HG02870 (cell line): Measurements from ENCODE around the gene GRM7.
"Not testable (repeated sequence)": the region's sequence is repeated elsewhere in the genome, so short reads cannot be mapped to it uniquely, and the experiment has no call there.

Source experiments
- ATAC-seq: cut with Tn5 transposase; IDR thresholded peaks from one replicate; pipeline ENCODE4 v1.9.1; 2021; ENCODE audit warnings: mild to moderate bottlenecking, moderate library complexity; ENCODE audit not compliant: unreplicated experiment

Gene GRM7

GRCh38 chr3:6860954-6861624 lies at the start of gene GRM7:
TSS of gene GRM7 (plus strand) at chr3:6861115.
- no peak for ATAC-seq

DNA sequence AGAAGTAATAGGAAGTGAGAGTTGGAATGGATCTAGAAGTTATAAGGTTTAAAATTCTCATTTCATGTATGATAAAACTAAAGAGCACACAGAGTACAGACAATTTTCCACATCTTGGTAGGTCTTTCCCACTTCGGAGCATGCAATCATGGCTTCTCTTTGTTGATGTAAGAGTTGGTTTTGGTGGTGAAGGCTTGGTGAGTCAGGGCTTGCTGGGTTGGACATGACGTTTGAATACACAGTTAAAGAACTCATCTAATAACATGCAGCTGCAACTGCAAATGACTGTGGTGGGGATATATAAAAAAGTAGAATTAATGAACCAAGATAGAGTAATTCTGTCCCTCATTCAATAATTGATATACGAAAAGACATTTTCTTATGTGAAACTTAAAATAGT lies 39.5 kb upstream of the GRM7 start:
- ATAC-seq = no peak

- no peak for ATAC-seq
Observed at GRCh38 chr3:6825524-6825923, 35.4 kb upstream of the GRM7 start.

DNA sequence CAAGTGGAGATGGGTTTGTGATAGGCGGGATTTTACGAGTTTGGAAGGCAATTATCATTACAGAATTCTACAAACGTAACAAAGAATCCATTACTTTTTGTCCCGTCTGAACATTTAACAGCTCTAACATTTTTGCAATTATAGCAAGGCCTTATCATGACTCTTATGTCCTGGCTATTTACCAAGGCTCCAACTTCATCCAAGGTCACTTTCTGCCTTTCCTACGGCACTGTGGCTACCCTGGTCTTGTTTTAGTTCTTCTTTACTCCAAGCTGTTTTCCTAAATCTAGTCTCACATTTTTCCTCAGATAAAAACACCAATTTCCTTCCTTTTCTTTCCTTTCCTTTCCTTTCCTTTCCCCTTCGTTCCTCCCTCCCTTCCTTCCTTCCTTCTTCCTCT lies 33.5 kb upstream of the GRM7 start:
- ATAC-seq = no peak

- ATAC-seq = no peak
Observed at GRCh38 chr3:6844723-6845122, 16.2 kb upstream of the GRM7 start.

GRCh38 chr3:6854184-6854583 lies 6.7 kb upstream of the GRM7 start:
- ATAC-seq = no peak

DNA sequence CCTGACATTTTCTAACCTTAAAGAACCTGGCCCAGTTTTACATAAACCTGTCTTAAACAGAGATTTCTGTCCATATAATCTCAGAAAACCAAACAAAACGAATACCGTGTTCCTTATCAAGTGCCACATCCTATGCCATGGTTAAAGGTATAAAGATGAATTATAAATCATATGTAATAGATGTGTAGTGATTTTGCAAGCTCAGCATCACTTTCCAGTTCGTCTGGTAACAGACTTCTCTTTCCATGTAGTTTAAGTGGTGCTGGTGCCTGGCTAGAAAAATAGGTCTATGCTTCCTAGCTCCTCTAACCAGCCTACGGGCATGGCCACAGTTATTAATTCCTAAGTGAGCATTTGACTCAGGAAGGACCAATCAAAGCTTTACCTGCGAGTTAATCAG lies 3.4 kb upstream of the GRM7 start:
- no peak for ATAC-seq

DNA sequence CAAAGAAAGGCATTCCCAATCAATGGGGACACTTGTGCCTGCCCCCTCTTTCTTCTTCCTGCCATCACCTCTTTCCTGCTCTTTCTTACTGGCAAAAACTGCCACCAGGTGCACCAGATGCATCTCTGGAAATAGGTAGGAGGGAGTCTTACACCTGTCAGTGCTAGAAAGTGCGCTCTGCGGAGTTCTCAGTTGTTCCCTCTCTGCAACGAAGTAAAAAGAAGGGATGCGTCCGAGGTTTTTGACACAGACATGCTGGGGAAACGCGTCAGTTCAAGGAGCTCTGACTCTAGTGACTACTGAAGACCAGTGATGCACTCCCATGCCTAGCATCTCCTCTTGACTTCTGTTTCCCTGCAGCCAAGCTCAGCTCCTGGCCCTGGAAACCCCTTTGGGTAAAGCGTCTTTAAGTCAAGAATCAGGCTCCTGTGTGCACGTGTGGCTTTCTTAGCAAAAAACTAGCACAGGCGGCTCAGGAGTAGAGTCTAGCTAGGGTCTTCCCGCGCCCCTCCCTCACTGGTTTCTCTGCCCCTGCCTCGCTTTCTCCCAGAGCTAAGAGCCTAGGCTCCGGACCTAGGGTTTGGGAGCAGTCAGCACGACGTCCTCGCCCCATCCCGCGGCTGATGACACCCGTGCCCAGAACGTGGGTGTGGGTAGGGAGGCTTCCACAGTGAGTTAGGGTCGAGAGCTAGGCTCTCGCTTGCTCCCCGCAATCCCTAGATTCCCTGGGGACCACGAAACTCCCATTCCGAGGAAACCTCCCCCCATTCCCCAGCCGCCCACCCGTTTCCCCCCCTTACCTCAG lies 564 bp upstream of the GRM7 start:
- ATAC-seq = no peak

- no peak for ATAC-seq
Observed at GRCh38 chr3:6861625-6862000, 698 bp downstream of the GRM7 start.

DNA sequence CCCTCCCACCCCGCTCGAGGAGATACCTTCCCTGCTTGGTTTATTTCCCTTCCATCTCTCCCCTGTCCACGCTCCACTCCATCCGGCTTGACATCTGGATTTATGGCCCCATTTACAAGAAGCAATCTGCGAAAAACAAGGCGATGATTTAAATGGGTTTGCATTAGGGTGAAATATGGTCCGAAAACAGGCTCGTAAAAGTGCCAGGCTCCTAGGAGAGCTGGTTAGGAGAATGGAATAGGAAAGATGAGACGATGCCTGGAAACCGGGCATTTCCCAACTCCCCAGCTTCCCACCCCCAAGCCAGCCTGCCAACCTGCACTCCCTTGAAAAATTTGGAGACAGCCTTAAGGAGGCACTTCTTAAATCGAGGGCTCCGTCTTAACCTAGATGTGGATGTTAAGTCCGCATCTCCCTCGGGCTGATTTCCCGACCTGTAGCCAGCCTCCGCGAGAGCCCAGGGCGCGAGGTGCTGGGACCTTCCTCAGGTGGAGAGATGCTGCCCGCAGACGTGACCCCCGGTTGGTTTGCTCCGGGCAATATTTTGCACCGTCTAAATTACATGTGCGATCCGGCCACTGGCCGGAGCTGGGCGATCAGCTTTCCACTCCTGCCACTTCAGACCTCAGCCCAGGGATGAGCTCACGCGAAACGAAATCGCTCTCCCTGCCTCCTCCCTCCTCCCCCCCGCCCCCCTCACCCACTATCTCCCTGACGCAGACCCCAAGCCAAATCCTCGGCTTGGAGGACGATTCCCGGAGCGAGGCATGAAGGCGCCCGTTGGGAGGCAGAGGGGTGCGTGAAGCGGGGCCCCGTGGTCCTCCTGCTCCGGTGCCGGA lies 1.3 kb downstream of the GRM7 start:
- no peak for ATAC-seq

- no peak for ATAC-seq
Observed at GRCh38 chr3:6862880-6863195, 1.9 kb downstream of the GRM7 start.

DNA sequence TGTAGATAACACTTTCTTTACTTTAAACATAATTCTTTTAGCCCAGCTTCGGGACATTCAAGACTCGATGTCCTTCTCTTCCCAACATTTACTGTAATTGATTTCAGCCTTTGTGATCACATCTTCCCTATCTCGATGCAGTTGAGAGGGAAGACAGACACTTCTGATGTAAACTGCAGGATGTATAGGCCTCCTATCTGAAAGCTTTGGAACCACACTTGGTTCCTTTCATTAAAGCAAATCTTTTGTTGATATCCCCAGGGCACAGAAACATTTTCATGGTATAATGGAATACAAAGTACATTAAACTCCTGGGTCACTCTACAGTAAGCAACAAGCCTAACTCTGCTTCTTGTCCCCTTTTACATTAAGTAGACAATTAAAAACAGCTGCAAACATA lies 6.4 kb downstream of the GRM7 start:
- no peak for ATAC-seq

DNA sequence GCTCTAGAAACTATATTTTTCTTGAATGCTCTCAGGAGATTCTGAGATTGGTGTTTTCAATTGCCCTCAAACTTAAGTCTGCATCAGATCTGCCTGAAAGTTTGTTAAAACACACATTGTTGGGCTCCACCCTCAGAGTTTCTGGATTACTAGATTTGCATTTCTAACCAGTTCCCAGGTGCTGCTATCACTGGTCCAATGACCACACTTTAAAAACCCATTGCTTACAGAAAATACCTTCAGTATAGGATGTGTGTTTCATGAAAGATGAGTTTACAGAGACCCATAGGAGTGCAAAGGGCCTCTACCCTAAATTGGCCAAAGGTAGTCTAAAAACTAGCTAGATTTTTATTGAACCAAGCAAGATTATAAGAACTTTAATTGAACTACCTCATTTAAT lies 17.8 kb downstream of the GRM7 start:
- ATAC-seq = no peak

DNA sequence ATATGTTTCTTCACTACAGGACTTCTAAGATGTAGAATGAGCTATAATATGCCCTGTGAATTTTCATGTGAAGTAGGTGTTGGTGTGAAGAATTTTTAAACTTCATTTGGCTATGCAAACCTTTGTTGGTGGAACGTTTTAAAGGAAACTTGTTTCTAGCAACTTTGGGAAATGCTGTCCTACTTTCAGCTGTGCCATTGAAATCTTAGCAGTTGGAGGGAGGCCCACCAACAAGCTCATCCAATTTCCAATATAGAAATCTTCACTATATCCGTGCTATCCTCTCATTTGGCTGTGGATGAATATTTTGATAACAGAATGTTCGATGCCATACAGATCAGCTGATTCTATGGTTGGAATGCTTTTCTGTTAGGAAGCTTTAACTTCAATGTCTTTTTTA lies 51.3 kb downstream of the GRM7 start:
- no peak for ATAC-seq

DNA sequence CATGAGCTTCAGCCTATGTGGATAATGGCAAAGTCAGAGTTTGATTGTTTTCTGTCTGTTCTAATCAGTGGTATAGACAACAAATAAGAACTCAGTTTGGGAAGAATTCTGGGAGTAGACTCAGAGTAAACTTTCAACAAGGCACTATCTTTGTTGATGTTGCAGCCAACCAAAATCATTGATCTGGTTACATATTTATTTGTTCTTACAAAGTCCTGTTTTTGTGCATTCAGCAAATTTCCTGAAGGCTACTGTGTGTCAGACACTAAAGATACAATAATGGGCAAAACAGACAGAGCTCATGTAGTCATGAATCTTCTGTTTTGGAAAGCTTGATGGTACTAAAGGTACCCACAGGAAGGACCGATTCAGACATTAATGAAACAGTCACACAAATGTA lies 55.0 kb downstream of the GRM7 start:
- ATAC-seq = no peak

DNA sequence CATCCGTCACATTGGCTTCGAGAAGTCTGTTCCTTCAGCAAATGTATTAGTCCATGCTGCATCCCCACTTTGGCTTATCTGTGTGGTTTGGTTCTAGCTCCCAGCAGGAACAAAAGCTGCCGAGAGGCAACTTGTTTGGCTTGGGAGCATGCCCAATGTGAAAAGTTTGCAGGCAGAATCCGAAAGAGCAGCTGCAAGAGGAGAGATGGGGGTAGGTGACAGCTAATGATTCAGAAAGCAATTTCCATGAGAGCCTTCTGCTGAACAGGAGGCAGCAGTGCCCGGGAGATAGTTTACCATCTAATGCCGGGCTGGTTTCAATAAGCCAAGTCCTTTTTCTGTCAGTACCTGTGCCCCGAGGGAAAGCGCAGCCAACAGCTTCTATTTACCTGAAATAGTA lies 60.2 kb downstream of the GRM7 start:
- no peak for ATAC-seq

- no peak for ATAC-seq
Observed at GRCh38 chr3:6921876-6922275, 61.0 kb downstream of the GRM7 start.

- ATAC-seq = no peak
Observed at GRCh38 chr3:6928064-6928463, 67.1 kb downstream of the GRM7 start.

DNA sequence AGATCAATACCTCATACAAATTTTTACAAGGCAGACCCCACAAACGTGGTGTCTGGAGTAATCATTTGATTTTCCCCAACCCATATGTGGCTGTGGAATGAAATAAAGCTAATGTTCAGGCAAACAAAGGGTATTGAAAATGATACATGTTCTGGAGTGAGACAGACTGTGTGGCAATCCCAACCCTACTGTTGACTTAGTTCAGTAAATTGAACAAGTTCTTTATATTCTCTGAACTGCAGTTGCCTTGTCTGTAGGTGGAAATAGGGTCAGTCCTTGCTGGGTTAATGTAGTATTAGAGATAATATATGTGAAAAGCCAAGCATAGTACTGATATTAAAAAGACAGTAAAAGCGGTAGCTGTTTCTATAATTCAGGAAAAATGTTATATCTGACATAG lies 69.0 kb downstream of the GRM7 start:
- no peak for ATAC-seq

- ATAC-seq = not testable (repeated sequence)
Observed at GRCh38 chr3:6935418-6935817, 74.5 kb downstream of the GRM7 start.

- no peak for ATAC-seq
Observed at GRCh38 chr3:6935970-6936369, 75.1 kb downstream of the GRM7 start.

DNA sequence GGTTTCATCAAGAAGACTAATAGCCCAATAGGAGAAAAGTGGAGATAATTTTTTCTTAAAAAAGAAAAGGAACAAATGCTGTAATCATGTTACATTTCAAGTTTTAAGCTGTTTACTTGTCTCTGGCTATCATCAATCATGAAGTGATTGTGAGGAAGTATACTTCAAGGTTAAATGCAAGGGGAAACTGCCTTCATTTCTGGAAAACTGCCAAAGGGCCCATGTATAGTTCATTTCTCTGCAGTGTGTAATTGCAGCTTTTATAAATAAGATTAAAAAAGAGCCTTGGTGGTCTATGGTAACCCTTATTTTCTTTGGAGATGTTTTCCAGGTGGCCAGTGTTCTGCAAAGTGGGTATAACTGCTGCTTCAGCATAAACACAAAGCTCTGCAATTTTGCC lies 101.9 kb downstream of the GRM7 start:
- no peak for ATAC-seq
